Measurements from ENCODE around the gene PRKCA.

PRKCA gene

DNA sequence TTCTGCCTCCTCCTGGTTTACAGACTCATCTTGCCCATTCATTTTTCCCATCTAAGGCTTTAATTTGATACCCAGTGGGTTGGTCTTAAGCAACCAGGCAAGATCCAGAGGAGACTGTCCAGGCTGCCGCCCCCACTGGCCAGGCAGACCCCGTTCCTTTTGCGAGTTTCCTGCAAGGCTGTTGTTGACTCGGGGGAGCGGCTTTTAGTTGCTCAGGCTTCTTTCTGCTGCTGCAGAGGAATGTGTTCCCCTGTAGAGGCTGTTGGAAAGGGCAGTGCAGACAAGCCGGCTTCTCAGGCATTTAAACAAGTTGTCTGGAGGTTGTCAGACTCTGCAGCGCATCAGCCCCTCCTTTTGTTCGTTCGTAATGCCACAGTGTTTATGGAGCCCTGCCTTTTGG lies 231.2 kb downstream of the PRKCA start:
- Histone ChIP-seq H3K27me3 (ENCODE audit: insufficient read depth, poor library complexity, severe bottlenecking) (no peaks in the 10 kb centered on the region), H3K4me3 (ENCODE audit: severe bottlenecking) (no peak overlapping the region), H3K9me3 (ENCODE audit: severe bottlenecking) (no peaks in the 10 kb centered on the region), H3K4me1 (ENCODE audit: insufficient read depth, poor library complexity, severe bottlenecking) (no peaks in the 10 kb centered on the region), H3K36me3 (ENCODE audit: low read depth) (no peaks in the 10 kb centered on the region), H3K27ac (ENCODE audit: poor library complexity, severe bottlenecking) (no peak overlapping the region)
- DNase-seq (ENCODE audit: low spot score) (no peak), ATAC-seq (ENCODE audit: low read depth) (no peak)
- TF ChIP-seq, protein P1, sequence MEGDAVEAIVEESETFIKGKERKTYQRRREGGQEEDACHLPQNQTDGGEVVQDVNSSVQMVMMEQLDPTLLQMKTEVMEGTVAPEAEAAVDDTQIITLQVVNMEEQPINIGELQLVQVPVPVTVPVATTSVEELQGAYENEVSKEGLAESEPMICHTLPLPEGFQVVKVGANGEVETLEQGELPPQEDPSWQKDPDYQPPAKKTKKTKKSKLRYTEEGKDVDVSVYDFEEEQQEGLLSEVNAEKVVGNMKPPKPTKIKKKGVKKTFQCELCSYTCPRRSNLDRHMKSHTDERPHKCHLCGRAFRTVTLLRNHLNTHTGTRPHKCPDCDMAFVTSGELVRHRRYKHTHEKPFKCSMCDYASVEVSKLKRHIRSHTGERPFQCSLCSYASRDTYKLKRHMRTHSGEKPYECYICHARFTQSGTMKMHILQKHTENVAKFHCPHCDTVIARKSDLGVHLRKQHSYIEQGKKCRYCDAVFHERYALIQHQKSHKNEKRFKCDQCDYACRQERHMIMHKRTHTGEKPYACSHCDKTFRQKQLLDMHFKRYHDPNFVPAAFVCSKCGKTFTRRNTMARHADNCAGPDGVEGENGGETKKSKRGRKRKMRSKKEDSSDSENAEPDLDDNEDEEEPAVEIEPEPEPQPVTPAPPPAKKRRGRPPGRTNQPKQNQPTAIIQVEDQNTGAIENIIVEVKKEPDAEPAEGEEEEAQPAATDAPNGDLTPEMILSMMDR (IDR thresholded peaks at IDR 0.05; ENCODE audit: poor library complexity, severe bottlenecking) = no peak

GRCh38 chr17:66533986-66534385 lies 231.6 kb downstream of the PRKCA start:
- no peaks in the 10 kb centered on the region for H3K27me3 ChIP-seq (ENCODE audit: insufficient read depth, poor library complexity, severe bottlenecking)
- H3K36me3 ChIP-seq (ENCODE audit: low read depth) = no peaks in the 10 kb centered on the region
- H3K4me1 ChIP-seq (ENCODE audit: insufficient read depth, poor library complexity, severe bottlenecking) = no peaks in the 10 kb centered on the region
- DNase-seq (ENCODE audit: low spot score) = no peak
- no peak overlapping the region for H3K4me3 ChIP-seq (ENCODE audit: severe bottlenecking)
- ATAC-seq (ENCODE audit: low read depth) = no peak
- no peak overlapping the region for H3K27ac ChIP-seq (ENCODE audit: poor library complexity, severe bottlenecking)
- no peaks in the 10 kb centered on the region for H3K9me3 ChIP-seq (ENCODE audit: severe bottlenecking)
- TF ChIP-seq, protein P1 (IDR thresholded peaks at IDR 0.05; ENCODE audit: poor library complexity, severe bottlenecking) = no peak

DNA sequence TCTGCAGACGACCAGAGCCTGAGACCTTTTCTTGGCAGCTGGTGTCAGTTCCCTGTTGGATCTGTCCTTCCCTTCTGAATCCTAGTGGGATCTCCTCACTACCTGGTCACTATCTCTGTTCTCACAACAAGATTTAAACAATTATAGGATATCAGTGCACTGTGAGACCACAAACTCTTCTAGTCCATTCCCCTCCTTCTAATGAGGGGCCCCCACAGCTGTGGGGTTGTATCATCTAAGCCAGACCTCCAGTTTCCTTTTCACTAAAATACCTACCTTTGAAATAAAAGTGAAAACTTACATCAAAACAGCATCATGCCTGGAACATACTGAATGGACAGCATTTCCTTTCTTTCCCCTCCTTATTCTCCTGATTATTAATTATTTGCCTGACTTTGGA lies 233.2 kb downstream of the PRKCA start:
- Histone ChIP-seq H3K36me3 (ENCODE audit: low read depth) (no peaks in the 10 kb centered on the region), H3K27me3 (ENCODE audit: insufficient read depth, poor library complexity, severe bottlenecking) (no peaks in the 10 kb centered on the region), H3K27ac (ENCODE audit: poor library complexity, severe bottlenecking) (no peak overlapping the region), H3K4me1 (ENCODE audit: insufficient read depth, poor library complexity, severe bottlenecking) (no peaks in the 10 kb centered on the region), H3K4me3 (ENCODE audit: severe bottlenecking) (no peak overlapping the region), H3K9me3 (ENCODE audit: severe bottlenecking) (no peaks in the 10 kb centered on the region)
- DNase-seq (ENCODE audit: low spot score) = no peak
- no peak for ATAC-seq (ENCODE audit: low read depth)
- TF ChIP-seq, protein P1 (IDR thresholded peaks at IDR 0.05; ENCODE audit: poor library complexity, severe bottlenecking) = no peak

- no peak overlapping the region for H3K27ac ChIP-seq (ENCODE audit: poor library complexity, severe bottlenecking)
- H3K4me1 ChIP-seq (ENCODE audit: insufficient read depth, poor library complexity, severe bottlenecking) = peaks cover 5% of the 10 kb centered on the region
- no peaks in the 10 kb centered on the region for H3K36me3 ChIP-seq (ENCODE audit: low read depth)
- no peak overlapping the region for H3K4me3 ChIP-seq (ENCODE audit: severe bottlenecking)
- H3K27me3 ChIP-seq (ENCODE audit: insufficient read depth, poor library complexity, severe bottlenecking) = no peaks in the 10 kb centered on the region
- ATAC-seq (ENCODE audit: low read depth) = no peak
- TF ChIP-seq, protein P1 (IDR thresholded peaks at IDR 0.05; ENCODE audit: poor library complexity, severe bottlenecking) = no peak
- no peak for DNase-seq (ENCODE audit: low spot score)
- H3K9me3 ChIP-seq (ENCODE audit: severe bottlenecking) = no peaks in the 10 kb centered on the region
Measured at GRCh38 chr17:66537502-66537901, 235.1 kb downstream of the PRKCA start.

GRCh38 chr17:66538776-66539175 lies 236.4 kb downstream of the PRKCA start:
- Histone ChIP-seq H3K36me3 (ENCODE audit: low read depth) (no peaks in the 10 kb centered on the region), H3K4me3 (ENCODE audit: severe bottlenecking) (no peak overlapping the region), H3K27me3 (ENCODE audit: insufficient read depth, poor library complexity, severe bottlenecking) (no peaks in the 10 kb centered on the region), H3K4me1 (ENCODE audit: insufficient read depth, poor library complexity, severe bottlenecking) (peaks cover 16% of the 10 kb centered on the region), H3K27ac (ENCODE audit: poor library complexity, severe bottlenecking) (no peak overlapping the region), H3K9me3 (ENCODE audit: severe bottlenecking) (no peaks in the 10 kb centered on the region)
- no peak for DNase-seq (ENCODE audit: low spot score)
- TF ChIP-seq, protein P1 (IDR thresholded peaks at IDR 0.05; ENCODE audit: poor library complexity, severe bottlenecking) = no peak
- no peak for ATAC-seq (ENCODE audit: low read depth)

Data from RWPE2 (cell line).